HUES48 (cell line): Measurements from ENCODE around the gene TSPAN31.

Source experiments
- H3K27ac ChIP-seq: one replicate; pipeline ENCODE4 v1.7.0; 2013; ENCODE audit warnings: low read depth, low read length, inconsistent platforms
- H3K27me3 ChIP-seq: 2 replicates; pipeline ENCODE4 v1.6.1; 2013; ENCODE audit warnings: mild to moderate bottlenecking, low read length; ENCODE audit not compliant: control insufficient read depth, insufficient read depth
- H3K36me3 ChIP-seq: 2 replicates; pipeline ENCODE4 v1.6.1; 2013; ENCODE audit warnings: low read length; ENCODE audit not compliant: control insufficient read depth, insufficient read depth
- H3K4me1 ChIP-seq: 2 replicates; pipeline ENCODE4 v1.6.1; 2013; ENCODE audit warnings: mild to moderate bottlenecking, low read length; ENCODE audit not compliant: control insufficient read depth, insufficient read depth
- H3K4me3 ChIP-seq: 2 replicates; pipeline ENCODE4 v1.5.1; 2013; ENCODE audit warnings: mild to moderate bottlenecking, low read depth, low read length
- H3K9ac ChIP-seq: 2 replicates; pipeline ENCODE4 v1.6.1; 2013; ENCODE audit warnings: mild to moderate bottlenecking, low read depth, low read length, moderate library complexity
- H3K9me3 ChIP-seq: 2 replicates; pipeline ENCODE4 v1.6.1; 2013; ENCODE audit warnings: low read length; ENCODE audit not compliant: control insufficient read depth, insufficient read depth

TSPAN31 gene

DNA sequence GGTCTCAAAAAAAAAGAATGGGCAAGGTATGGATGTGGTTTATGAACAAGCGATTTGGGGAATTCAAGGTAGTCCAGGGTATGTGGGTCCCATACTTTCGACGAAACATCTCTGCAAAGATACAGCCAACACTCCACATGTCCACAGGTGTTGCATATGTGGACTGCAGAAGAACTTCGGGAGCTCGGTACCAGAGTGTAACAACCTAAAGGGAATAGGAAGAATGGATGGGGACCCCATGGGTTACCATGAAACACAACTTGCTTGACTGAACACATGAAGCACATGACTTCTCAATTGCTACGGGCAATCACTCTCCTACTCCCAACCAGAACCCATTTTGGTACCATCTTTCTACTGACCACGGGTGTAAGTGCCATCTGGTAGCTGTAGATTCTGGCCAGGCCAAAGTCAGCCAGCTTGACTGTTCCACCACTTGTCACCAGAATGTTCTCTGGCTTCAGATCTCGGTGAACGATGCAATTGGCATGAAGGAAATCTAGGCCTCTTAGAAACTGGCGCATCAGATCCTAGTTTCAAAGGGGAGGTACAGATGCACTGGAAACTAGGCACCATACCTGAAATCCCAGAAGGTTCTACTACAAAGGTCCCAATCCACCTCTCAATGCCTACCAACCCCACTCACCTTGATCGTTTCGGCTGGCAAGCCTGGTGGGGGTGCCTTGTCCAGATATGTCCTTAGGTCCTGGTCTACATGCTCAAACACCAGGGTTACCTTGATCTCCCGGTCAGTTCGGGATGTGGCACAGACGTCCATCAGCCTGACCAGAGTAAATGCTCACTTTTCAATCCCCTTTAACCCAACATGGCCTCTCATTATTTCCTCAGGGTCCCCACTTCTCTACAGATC is 6.0 kb downstream of the TSPAN31 start:
- H3K9me3 ChIP-seq: no peaks in the 10 kb centered on the region
- H3K4me3 ChIP-seq: peak overlapping the region; percentile 91
- peaks cover 45% of the 10 kb centered on the region for H3K36me3 ChIP-seq
- H3K9ac ChIP-seq: peak overlapping the region; percentile 96; the same call in 1 of the 2 replicates
- H3K27me3 ChIP-seq: peaks cover 19% of the 10 kb centered on the region
- peaks cover 22% of the 10 kb centered on the region for H3K4me1 ChIP-seq
- peak overlapping the region; percentile 90 for H3K27ac ChIP-seq

DNA sequence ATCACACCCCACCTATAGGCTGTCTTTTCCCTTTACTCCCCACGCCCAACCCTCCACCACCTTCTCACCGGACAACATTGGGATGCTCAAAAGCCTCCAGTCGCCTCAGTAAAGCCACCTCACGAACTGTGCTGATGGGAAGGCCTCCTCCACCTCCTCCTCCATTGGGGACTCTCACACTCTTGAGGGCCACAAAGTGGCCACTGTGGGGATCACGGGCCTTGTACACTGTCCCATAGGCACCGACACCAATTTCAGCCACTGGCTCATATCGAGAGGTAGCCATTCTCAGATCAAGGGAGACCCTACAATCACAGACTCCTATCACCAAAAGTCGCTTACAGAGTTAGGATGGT is 6.6 kb downstream of the TSPAN31 start:
- peaks cover 41% of the 10 kb centered on the region for H3K36me3 ChIP-seq

GRCh38 chr12:57751788-57752667 is 7.2 kb downstream of the TSPAN31 start, which contains the start of gene CDK4:
CDK4 (minus strand) TSS chr12:57752310; CDS start chr12:57751717, 593 bp downstream.
- peaks cover 32% of the 10 kb centered on the region for H3K27me3 ChIP-seq
- H3K4me3 ChIP-seq: peak within 1 kb of the TSS; percentile 91
- H3K9me3 ChIP-seq: no peaks in the 10 kb centered on the region
- peaks cover 35% of the 10 kb centered on the region for H3K36me3 ChIP-seq
- peak within 1 kb of the TSS; percentile 90 for H3K27ac ChIP-seq
- peak within 1 kb of the TSS; percentile 96 for H3K9ac ChIP-seq
- H3K4me1 ChIP-seq: peaks cover 26% of the 10 kb centered on the region

More for the DNA sequence above, 6.6 kb downstream of the TSPAN31 start:
- Histone ChIP-seq H3K4me1 (peaks cover 26% of the 10 kb centered on the region), H3K9ac (peak overlapping the region; percentile 96), H3K27ac (peak overlapping the region; percentile 90), H3K27me3 (peaks cover 25% of the 10 kb centered on the region), H3K4me3 (peak overlapping the region; percentile 91), H3K9me3 (no peaks in the 10 kb centered on the region)

DNA sequence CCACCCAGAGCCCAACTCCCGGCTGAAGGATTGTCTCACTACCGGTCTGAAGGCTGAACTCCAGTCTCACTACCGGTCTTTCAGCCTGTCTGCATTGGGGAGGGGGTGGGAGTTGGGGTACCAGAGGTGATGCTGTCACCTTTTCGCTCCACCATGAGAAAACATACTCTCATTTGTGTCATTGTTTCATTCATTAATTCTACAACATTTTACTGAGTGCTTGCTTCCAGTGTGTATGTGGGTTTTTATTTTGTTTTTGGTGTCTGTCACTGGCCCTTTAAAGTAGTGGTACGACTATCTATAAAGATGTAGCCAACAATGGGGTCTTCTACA is 7.8 kb downstream of the TSPAN31 start:
- Histone ChIP-seq H3K4me1 (peaks cover 26% of the 10 kb centered on the region), H3K9ac (no peak overlapping the region), H3K27me3 (peaks cover 35% of the 10 kb centered on the region), H3K27ac (peak overlapping the region; percentile 7), H3K4me3 (peak overlapping the region; percentile 49), H3K9me3 (no peaks in the 10 kb centered on the region), H3K36me3 (peaks cover 29% of the 10 kb centered on the region)

DNA sequence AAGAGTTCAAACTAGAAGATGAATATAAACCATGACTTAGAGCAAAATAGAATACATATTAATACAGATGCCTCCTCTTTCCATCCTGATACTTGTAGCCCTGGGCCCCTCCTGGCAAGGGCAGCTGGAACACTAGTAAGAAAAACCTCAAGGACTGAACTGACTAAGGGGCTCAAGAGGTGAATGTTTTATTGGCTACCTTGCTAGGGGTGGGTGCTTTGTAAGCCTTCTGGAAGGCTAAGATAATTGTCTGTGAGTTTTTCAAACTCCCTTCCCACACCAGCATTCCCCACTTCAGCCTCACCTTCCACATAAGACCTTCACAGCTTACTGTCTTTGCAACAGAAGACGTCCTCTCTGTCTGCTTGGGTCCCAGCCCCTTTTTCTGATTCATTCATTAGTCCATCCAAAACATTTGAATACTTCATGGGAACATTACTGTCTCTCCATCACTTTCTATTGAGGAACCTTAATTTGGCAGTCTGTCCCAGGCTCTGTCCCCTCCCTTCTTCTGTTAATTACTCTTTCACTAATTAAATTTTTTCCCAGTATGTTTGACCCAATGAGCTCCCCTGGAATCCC is 9.0 kb downstream of the TSPAN31 start:
- no peak overlapping the region for H3K9ac ChIP-seq
- peaks cover 26% of the 10 kb centered on the region for H3K4me1 ChIP-seq
- H3K4me3 ChIP-seq: peak overlapping the region; percentile 79
- H3K27me3 ChIP-seq: peaks cover 44% of the 10 kb centered on the region
- no peaks in the 10 kb centered on the region for H3K9me3 ChIP-seq
- no peak overlapping the region for H3K27ac ChIP-seq
- peaks cover 19% of the 10 kb centered on the region for H3K36me3 ChIP-seq

- Histone ChIP-seq H3K36me3 (peaks cover 11% of the 10 kb centered on the region), H3K27ac (no peak within 1 kb of the TSS), H3K27me3 (peaks cover 44% of the 10 kb centered on the region), H3K9ac (no peak within 1 kb of the TSS), H3K9me3 (no peaks in the 10 kb centered on the region), H3K4me3 (peak within 1 kb of the TSS; percentile 79), H3K4me1 (peaks cover 26% of the 10 kb centered on the region)
Measured at GRCh38 chr12:57754411-57755193, 9.8 kb downstream of the TSPAN31 start, which contains the start of gene MARCHF9. MARCHF9 (plus strand) TSS chr12:57755103; CDS start chr12:57755529, 426 bp downstream.

- Histone ChIP-seq H3K4me1 (peaks cover 26% of the 10 kb centered on the region), H3K9ac (no peak overlapping the region), H3K27me3 (peaks cover 44% of the 10 kb centered on the region), H3K4me3 (peak overlapping the region; percentile 50; the same call in 1 of the 2 replicates), H3K27ac (no peak overlapping the region), H3K9me3 (no peaks in the 10 kb centered on the region), H3K36me3 (peaks cover 9% of the 10 kb centered on the region)
Measured at GRCh38 chr12:57755194-57755453, 10.3 kb downstream of the TSPAN31 start.

DNA sequence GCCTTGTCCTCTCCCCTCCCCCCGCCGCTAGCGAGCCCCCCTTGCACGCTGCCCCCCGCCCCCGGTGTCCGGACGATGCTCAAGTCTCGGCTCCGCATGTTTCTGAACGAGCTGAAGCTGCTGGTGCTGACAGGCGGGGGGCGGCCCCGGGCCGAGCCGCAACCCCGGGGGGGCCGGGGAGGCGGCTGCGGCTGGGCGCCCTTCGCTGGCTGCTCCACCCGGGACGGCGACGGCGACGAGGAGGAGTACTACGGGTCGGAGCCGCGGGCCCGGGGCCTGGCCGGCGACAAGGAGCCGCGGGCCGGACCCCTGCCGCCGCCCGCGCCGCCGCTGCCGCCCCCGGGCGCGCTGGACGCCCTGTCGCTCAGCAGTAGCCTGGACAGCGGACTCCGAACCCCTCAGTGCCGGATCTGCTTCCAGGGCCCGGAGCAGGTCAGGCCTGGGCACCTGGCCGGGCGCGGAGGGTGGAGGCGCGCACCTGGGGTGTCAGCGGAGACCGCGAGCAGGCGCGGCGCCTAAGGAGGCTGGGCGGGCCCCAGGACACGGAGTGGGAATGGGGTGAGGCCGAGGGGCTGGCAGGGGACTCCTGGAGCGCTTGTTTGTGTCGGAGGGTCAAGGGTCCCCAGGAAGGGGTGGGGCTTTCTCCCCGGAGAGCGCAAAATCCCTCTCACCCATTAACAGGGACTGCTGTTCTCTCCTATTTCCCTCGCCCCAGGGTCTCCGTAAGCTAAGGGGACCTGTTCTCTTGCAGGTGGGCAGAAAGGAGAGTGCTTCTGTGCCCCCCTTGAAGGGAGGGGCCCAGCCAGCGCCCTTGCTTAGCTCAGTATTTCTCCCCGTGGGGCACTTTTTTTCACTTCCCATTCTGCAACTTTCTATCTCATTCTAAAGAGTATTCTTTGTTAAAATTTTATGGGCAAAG is 10.9 kb downstream of the TSPAN31 start:
- Histone ChIP-seq H3K4me3 (peak overlapping the region; percentile 54), H3K9me3 (no peaks in the 10 kb centered on the region), H3K9ac (no peak overlapping the region), H3K27me3 (peaks cover 44% of the 10 kb centered on the region), H3K4me1 (peaks cover 24% of the 10 kb centered on the region), H3K36me3 (peaks cover 4% of the 10 kb centered on the region), H3K27ac (no peak overlapping the region)

DNA sequence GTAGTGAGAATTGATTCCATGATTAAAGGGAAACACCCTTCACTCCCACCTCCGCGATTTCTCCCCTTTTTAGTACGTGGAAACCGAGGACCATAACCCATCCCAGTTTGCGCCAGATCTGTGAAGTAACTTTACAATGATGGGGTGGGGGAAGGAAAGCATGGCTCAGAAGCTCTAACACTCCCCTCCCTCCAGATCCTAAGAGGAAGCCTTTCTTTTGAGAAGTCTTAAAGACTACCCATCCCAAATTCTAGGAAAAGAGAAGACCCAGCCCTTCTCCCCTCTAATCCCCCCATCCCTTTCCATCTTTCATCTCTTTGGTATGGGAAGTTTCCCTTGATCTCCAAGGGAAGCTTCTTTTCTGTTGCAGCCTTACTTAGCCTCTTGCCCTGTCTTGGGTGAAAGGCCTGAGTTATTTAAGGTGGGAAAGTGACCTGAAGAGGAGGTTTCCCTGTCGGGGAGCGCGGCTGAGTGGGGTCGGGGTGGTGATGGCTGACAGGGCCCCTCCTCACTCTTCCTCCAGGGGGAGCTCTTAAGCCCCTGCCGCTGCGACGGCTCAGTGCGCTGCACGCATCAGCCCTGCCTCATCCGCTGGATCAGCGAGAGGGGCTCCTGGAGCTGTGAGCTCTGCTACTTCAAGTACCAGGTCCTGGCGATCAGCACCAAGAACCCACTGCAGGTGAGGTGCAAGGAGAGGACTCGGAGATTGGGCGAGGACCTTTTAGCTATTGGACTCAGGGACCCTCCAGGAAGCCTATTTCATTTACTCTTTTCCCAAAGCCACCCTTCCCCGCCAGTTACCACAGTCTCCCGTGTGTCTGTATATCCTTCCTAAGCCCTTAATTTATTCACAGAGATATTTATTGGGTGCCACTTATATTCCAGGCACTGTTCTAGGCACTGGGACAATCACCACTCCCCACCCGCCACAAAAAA is 11.8 kb downstream of the TSPAN31 start:
- Histone ChIP-seq H3K4me3 (peak overlapping the region; percentile 54), H3K9me3 (no peaks in the 10 kb centered on the region), H3K36me3 (no peaks in the 10 kb centered on the region), H3K9ac (no peak overlapping the region), H3K4me1 (peaks cover 18% of the 10 kb centered on the region), H3K27me3 (peaks cover 44% of the 10 kb centered on the region), H3K27ac (no peak overlapping the region)
